ENCODE data around the gene GLUL. TPM values are rescaled to one million over a fixed set of nuclear protein-coding genes. Genes with fewer than 3 reads are reported as not detected.
A peak's percentile ranks its signal among the peaks of the same experiment; 100 is the strongest.

GLUL gene
- total RNA-seq (1,000 to 10,000 TPM in 3 of 4 donors, 100 to 1,000 TPM in 1; 757 to 1,489 (median 1,456) TPM), polyA plus RNA-seq (100 to 1,000 TPM; 414 to 642 (median 638) TPM)

- peaks cover 22 to 35% (median 26%) of the 10 kb centered on the region in 4 donors for H3K36me3 ChIP-seq
- intact Hi-C loops (cut with DNase I): loop anchor here (2.0 to 10.0 kb wide), 4 partner anchors 44 to 393 kb away; partner anchors contain the start of gene NPL
- DNase-seq: peak; percentile 98
- H3K27ac ChIP-seq: peak within 1 kb of the TSS; percentile 97 to 100 (median 99)
- H3K27me3 ChIP-seq: no peaks in the 10 kb centered on the region
- peaks cover 0 to 40% (median 31%) of the 10 kb centered on the region in 4 donors for H3K4me1 ChIP-seq
- peak within 1 kb of the TSS; percentile 86 to 96 (median 92) for H3K4me3 ChIP-seq
- TF ChIP-seq EP300 (IDR thresholded peaks at IDR 0.05) (no peak), POLR2A (IDR thresholded peaks at IDR 0.05) (peak; percentile 95 to 97), POLR2AphosphoS5 (IDR thresholded peaks at IDR 0.05) (peak; percentile 95 to 100 (median 99))
- TF ChIP-seq, protein P1, sequence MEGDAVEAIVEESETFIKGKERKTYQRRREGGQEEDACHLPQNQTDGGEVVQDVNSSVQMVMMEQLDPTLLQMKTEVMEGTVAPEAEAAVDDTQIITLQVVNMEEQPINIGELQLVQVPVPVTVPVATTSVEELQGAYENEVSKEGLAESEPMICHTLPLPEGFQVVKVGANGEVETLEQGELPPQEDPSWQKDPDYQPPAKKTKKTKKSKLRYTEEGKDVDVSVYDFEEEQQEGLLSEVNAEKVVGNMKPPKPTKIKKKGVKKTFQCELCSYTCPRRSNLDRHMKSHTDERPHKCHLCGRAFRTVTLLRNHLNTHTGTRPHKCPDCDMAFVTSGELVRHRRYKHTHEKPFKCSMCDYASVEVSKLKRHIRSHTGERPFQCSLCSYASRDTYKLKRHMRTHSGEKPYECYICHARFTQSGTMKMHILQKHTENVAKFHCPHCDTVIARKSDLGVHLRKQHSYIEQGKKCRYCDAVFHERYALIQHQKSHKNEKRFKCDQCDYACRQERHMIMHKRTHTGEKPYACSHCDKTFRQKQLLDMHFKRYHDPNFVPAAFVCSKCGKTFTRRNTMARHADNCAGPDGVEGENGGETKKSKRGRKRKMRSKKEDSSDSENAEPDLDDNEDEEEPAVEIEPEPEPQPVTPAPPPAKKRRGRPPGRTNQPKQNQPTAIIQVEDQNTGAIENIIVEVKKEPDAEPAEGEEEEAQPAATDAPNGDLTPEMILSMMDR (IDR thresholded peaks at IDR 0.05): peak in 2 of 4 experiments; percentile 32 to 40
- no peaks in the 10 kb centered on the region for H3K9me3 ChIP-seq
- WGBS, 2 donors: 1% methylated on average over 70 of the region's 70 CpGs
Measured at GRCh38 chr1:182391362-182392049, at the start of gene GLUL. GLUL (minus strand) TSS chr1:182391790; CDS start chr1:182388737, 3,053 bp downstream.

- WGBS, 2 donors: 92 to 98% methylated on average over 1 of the region's 1 CpG
- H3K9me3 ChIP-seq: no peaks in the 10 kb centered on the region
- intact Hi-C loops (cut with DNase I): no loop called here
- H3K27me3 ChIP-seq: no peaks in the 10 kb centered on the region
- H3K4me3 ChIP-seq: no peak overlapping the region
- no peak for DNase-seq
- no peak for TF ChIP-seq POLR2A (IDR thresholded peaks at IDR 0.05)
- TF ChIP-seq, protein P1 (IDR thresholded peaks at IDR 0.05): no peak
- no peak overlapping the region for H3K27ac ChIP-seq
- no peaks in the 10 kb centered on the region for H3K36me3 ChIP-seq
- H3K4me1 ChIP-seq: no peaks in the 10 kb centered on the region
Measured at GRCh38 chr1:182438326-182438725, 46.7 kb upstream of the GLUL start.

- Histone ChIP-seq H3K9me3 (no peaks in the 10 kb centered on the region), H3K4me1 (no peaks in the 10 kb centered on the region), H3K27ac (no peak overlapping the region), H3K4me3 (no peak overlapping the region), H3K36me3 (no peaks in the 10 kb centered on the region), H3K27me3 (no peaks in the 10 kb centered on the region)
- TF ChIP-seq, protein P1 (IDR thresholded peaks at IDR 0.05): no peak
- TF ChIP-seq POLR2AphosphoS5 (IDR thresholded peaks at IDR 0.05): no peak
- no peak for TF ChIP-seq POLR2A (IDR thresholded peaks at IDR 0.05)
- TF ChIP-seq EP300 (IDR thresholded peaks at IDR 0.05): no peak
- no peak for DNase-seq
- 96 to 100% methylated on average over 1 of the region's 1 CpG for WGBS, 2 donors
- intact Hi-C loops (cut with DNase I): no loop called here
Measured at GRCh38 chr1:182433580-182433979, 42.0 kb upstream of the GLUL start.

DNA sequence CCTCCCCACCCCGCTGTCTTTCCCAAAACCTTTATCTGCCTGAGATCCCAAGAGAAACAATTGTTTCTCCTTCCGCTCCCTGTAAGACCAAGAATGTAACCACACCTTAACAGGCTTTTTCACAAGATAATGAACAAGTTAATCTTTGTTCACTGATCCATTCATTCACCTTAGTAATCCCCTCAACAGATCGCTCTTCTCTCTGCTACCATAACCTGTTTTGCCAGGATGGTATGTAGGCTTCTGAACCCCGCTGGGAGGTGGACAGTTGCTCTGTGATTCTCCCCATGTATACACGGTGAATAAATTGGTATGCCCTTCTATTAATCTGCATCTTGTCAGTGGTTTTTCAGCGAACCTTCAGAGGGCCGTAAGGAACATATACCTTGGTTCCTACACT, 39.7 kb upstream of the GLUL start:
- WGBS, 2 donors: 90% methylated on average over 7 of the region's 7 CpGs
- no peaks in the 10 kb centered on the region for H3K36me3 ChIP-seq
- H3K4me3 ChIP-seq: no peak overlapping the region
- H3K9me3 ChIP-seq: no peaks in the 10 kb centered on the region
- intact Hi-C loops (cut with DNase I): no loop called here
- TF ChIP-seq EP300 (IDR thresholded peaks at IDR 0.05): no peak
- no peak for TF ChIP-seq POLR2AphosphoS5 (IDR thresholded peaks at IDR 0.05)
- TF ChIP-seq, protein P1 (IDR thresholded peaks at IDR 0.05): no peak
- no peak for TF ChIP-seq POLR2A (IDR thresholded peaks at IDR 0.05)
- no peaks in the 10 kb centered on the region for H3K4me1 ChIP-seq
- no peak overlapping the region for H3K27ac ChIP-seq
- no peak for DNase-seq
- no peaks in the 10 kb centered on the region for H3K27me3 ChIP-seq

Data from sigmoid colon (tissue), 7 donors.